ENCODE data around the gene TM6SF1.

- TF ChIP-seq TCF7L2 (IDR thresholded peaks at IDR 0.05; ENCODE audit: low read depth, low read length) (peak; percentile 41; the same call in 1 of the 2 replicates), POLR2AphosphoS5 (IDR thresholded peaks at IDR 0.05; ENCODE audit: low read depth, low read length) (peak; percentile 93), REST (IDR thresholded peaks at IDR 0.05; ENCODE audit: insufficient read depth in 1 of 2, low read depth in 2 of 2, low read length in 1 of 2) (no peak), SIN3A (IDR thresholded peaks at IDR 0.05; ENCODE audit: borderline replicate concordance, insufficient read depth, low read depth, low read length) (peak; percentile 70; the same call in 1 of the 2 replicates)
- TF ChIP-seq, protein P1, sequence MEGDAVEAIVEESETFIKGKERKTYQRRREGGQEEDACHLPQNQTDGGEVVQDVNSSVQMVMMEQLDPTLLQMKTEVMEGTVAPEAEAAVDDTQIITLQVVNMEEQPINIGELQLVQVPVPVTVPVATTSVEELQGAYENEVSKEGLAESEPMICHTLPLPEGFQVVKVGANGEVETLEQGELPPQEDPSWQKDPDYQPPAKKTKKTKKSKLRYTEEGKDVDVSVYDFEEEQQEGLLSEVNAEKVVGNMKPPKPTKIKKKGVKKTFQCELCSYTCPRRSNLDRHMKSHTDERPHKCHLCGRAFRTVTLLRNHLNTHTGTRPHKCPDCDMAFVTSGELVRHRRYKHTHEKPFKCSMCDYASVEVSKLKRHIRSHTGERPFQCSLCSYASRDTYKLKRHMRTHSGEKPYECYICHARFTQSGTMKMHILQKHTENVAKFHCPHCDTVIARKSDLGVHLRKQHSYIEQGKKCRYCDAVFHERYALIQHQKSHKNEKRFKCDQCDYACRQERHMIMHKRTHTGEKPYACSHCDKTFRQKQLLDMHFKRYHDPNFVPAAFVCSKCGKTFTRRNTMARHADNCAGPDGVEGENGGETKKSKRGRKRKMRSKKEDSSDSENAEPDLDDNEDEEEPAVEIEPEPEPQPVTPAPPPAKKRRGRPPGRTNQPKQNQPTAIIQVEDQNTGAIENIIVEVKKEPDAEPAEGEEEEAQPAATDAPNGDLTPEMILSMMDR (IDR thresholded peaks at IDR 0.05) = peak; percentile 40; the same call in 1 of the 2 replicates
Observed at GRCh38 chr15:83066734-83067637, 40.5 kb upstream of the TM6SF1 start, which contains the start of gene BTBD1.

All from Panc1 (cell line).